ENCODE measurements around the gene DROSHA. TPM values are rescaled to one million over a fixed set of nuclear protein-coding genes. Genes with fewer than 3 reads are reported as not detected.

DROSHA gene
- total RNA-seq, 1 experiment from 2014 or later: 106 TPM

GRCh38 chr5:31459594-31459993, 72.3 kb downstream of the DROSHA start:
- Histone ChIP-seq H2BK15ac (ENCODE audit: low read depth, low read length) (no peak overlapping the region), H4K5ac (ENCODE audit: insufficient read length, low read depth, low read length) (no peak overlapping the region), H3K79me2 (ENCODE audit: insufficient read depth, low read length) (no peaks in the 10 kb centered on the region), H2BK20ac (ENCODE audit: low read depth, low read length, poor library complexity, severe bottlenecking) (no peak overlapping the region), H3K4me1 (ENCODE audit: insufficient read depth, low read length) (no peaks in the 10 kb centered on the region), H3K23me2 (ENCODE audit: insufficient read length, low read depth, low read length, poor library complexity, severe bottlenecking) (no peaks in the 10 kb centered on the region), H2AFZ (ENCODE audit: low read length) (no peak overlapping the region), H2BK12ac (ENCODE audit: insufficient read length, low read depth, low read length) (no peak overlapping the region), H2BK5ac (ENCODE audit: insufficient read length, low read length) (no peak overlapping the region), H3K23ac (ENCODE audit: insufficient read length, low read depth, low read length) (no peak overlapping the region), H3T11ph (ENCODE audit: low read length) (no peak overlapping the region), H3K79me1 (ENCODE audit: insufficient read depth, low read depth, low read length, poor library complexity, severe bottlenecking) (no peaks in the 10 kb centered on the region), H3K27ac (ENCODE audit: insufficient read length, low read depth, low read length) (no peak overlapping the region), H2BK120ac (ENCODE audit: low read depth, low read length, poor library complexity, severe bottlenecking) (no peak overlapping the region), H3K56ac (ENCODE audit: insufficient read length, low read depth, low read length) (no peak overlapping the region), H4K8ac (replicated peaks; ENCODE audit: insufficient read length, low read depth, low read length) (no peak overlapping the region), H3K14ac (ENCODE audit: insufficient read depth, low read length) (no peak overlapping the region), H3K9ac (ENCODE audit: extremely low read depth, insufficient read length, low read length) (no peak overlapping the region), H3K4me2 (ENCODE audit: insufficient read depth, insufficient read length, low read length) (no peak overlapping the region), H4K91ac (ENCODE audit: insufficient read length, low read depth, low read length) (no peak overlapping the region), H3K9me3 (ENCODE audit: control insufficient read depth, low read depth, low read length) (peaks cover 33% of the 10 kb centered on the region), H4K20me1 (ENCODE audit: control insufficient read depth, insufficient read depth, insufficient read length) (no peaks in the 10 kb centered on the region), H3K4ac (ENCODE audit: low read depth, low read length) (no peak overlapping the region), H3K27me3 (ENCODE audit: insufficient read depth, low read length) (no peaks in the 10 kb centered on the region), H3K18ac (ENCODE audit: insufficient read length, low read depth, low read length) (no peak overlapping the region), H2AK5ac (ENCODE audit: insufficient read length, low read length) (no peak overlapping the region)
- Mint-ChIP-seq H3K36me3 (ENCODE audit: insufficient read depth in 1 of 3, low read depth in 3 of 3) (peaks cover 81 to 92% (median 85%) of the 10 kb centered on the region in 3 experiments), H3K4me3 (no peak overlapping the region), H3K9me3 (peaks cover 33 to 47% of the 10 kb centered on the region in 2 experiments), H3K27ac (no peak overlapping the region), H3K4me1 (no peaks in the 10 kb centered on the region), H3K27me3 (ENCODE audit: low read depth) (no peaks in the 10 kb centered on the region)
- TF ChIP-seq CTCF (conservative IDR thresholded peaks at IDR 0.05): no peak
- no peak for DNase-seq
- WGBS (ENCODE audit: extremely low coverage, insufficient read length, low lambda C conversion rate): no CpG with 5 or more reads among the region's 3 CpGs

Measured in H9 (cell line).